ENCODE measurements around the gene FOSL2.

FOSL2 gene

DNA sequence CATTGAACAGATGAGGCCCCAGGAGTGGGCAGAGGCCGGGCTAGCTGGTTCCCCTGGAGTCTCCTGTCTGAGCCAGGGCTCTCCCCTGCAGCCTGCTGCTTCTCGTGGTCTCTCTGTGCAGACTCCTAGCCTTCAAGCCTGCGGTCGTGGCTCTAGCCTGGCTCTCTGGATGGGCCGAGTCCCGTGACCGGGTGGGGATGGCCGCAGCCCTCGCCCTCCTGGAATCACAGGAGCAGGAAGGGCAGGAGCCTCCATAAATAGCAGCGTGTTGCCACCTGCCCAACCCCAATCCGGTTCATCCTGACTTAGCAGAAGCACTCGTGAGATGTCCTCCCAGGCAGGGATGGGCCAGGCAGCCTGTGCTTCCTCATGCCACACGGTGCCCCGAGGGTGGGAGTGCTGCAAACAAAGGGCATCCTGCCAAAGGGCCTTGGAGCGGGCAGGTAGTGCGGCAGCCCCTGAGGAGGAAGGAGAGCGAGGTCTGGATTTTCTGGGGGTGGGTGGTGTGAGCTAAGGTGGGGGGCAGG lies 43.9 kb downstream of the FOSL2 start:
- H3K4me2 ChIP-seq: no peak overlapping the region
- no peaks in the 10 kb centered on the region for H3K27me3 ChIP-seq
- H3K4me3 ChIP-seq: no peak overlapping the region
- 0 out of 2 replicates have a peak, but pooled peaks cover 7% of the 10 kb centered on the region for H3K9me3 ChIP-seq
- H3K36me3 ChIP-seq: no peaks in the 10 kb centered on the region
- no peak for TF ChIP-seq Cebpa-rat (IDR thresholded peaks at IDR 0.05)
- H4K20me1 ChIP-seq: no peaks in the 10 kb centered on the region
- no peak overlapping the region for H3K9ac ChIP-seq
- no peak overlapping the region for H3K27ac ChIP-seq
- H3K4me1 ChIP-seq: no peaks in the 10 kb centered on the region

DNA sequence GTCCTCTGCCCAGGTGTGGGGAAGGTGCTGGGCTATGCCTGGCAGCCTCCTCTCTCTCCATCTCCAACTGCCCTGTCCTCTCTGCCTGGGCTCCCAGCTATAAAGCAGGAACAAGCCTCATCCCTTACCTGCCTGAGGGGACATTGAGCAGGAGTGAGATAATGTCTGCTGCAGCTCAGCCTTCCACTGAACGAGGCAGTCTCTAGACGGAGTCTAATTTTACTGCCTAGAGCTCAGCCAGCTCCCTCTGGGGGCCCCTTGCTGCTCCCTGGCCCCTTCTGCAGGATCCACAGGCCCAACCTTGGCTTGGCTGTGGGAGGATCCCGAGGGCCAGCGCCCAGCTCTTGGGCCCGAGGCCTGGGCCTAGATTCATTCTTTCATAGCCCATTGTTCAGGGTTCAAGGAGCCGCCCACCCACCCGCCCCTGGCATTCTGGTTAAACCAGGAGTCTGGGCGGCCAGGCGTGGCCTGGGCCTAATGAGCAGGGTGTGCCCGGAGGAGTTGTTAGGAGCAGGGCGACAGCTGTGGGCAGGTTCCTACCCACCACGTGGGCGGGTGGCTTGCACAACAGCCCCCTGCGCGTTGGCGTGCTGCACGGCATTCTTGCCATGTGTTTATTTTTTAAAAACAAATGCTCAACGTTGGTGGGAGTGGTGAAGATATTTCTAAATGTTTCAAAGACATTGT lies 44.6 kb downstream of the FOSL2 start:
- Histone ChIP-seq H3K27ac (no peak overlapping the region), H3K4me1 (no peaks in the 10 kb centered on the region), H3K4me2 (no peak overlapping the region), H3K27me3 (no peaks in the 10 kb centered on the region), H3K36me3 (no peaks in the 10 kb centered on the region), H3K9me3 (0 out of 2 replicates have a peak, but pooled peaks cover 7% of the 10 kb centered on the region), H3K4me3 (no peak overlapping the region), H4K20me1 (no peaks in the 10 kb centered on the region), H3K9ac (no peak overlapping the region)
- no peak for TF ChIP-seq Cebpa-rat (IDR thresholded peaks at IDR 0.05)

DNA sequence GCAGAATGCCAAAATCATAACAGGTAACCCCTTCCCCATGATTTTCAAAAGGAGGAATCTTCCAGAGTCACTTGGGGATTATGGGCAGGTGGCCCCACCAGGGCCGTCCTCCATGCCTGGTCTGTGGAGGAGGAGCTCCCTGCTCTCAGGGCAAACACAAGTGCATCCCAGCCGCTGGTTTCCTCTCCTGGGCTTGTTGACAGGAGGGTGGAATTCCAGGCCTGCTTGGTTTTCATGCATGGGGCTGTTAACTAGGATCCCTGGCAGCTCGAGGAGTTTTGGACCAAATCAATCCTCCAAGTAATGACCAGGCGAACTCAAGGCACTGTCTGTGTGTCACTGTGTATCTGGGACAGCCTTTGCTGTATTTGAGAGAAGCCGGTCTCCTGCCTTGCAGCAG lies 45.3 kb downstream of the FOSL2 start:
- no peak overlapping the region for H3K27ac ChIP-seq
- TF ChIP-seq Cebpa-rat (IDR thresholded peaks at IDR 0.05): no peak
- no peak overlapping the region for H3K9ac ChIP-seq
- no peak overlapping the region for H3K4me3 ChIP-seq
- no peaks in the 10 kb centered on the region for H4K20me1 ChIP-seq
- no peaks in the 10 kb centered on the region for H3K27me3 ChIP-seq
- H3K9me3 ChIP-seq: 0 out of 2 replicates have a peak, but pooled peaks cover 7% of the 10 kb centered on the region
- no peak overlapping the region for H3K4me2 ChIP-seq
- H3K4me1 ChIP-seq: no peaks in the 10 kb centered on the region
- H3K36me3 ChIP-seq: no peaks in the 10 kb centered on the region

DNA sequence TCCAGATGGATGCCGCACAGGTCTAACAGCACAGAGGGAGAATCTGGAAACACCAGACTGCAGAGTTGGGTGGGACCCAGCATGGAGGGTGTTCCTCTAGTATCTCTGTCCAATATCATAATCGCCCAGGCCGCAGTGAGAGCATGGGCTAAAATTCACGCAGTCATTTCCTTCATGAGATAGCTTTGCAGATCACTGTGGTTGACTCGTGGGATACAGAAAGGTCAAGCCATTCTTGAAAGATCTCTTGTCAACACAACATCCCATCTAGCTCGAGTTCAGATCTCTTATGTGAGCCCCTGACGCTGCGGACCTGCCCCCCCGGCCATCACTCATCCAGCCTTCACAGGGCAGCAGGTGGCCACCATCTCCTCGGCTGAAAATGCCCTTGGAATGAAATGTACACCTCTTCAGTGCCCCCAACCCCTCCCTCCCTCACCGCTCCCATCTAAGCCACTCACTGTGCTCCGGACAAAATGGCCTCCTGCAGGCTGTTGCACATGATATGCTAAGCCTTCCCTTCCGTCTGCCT lies 45.9 kb downstream of the FOSL2 start:
- Histone ChIP-seq H3K27ac (no peak overlapping the region), H3K27me3 (no peaks in the 10 kb centered on the region), H3K4me1 (no peaks in the 10 kb centered on the region)

DNA sequence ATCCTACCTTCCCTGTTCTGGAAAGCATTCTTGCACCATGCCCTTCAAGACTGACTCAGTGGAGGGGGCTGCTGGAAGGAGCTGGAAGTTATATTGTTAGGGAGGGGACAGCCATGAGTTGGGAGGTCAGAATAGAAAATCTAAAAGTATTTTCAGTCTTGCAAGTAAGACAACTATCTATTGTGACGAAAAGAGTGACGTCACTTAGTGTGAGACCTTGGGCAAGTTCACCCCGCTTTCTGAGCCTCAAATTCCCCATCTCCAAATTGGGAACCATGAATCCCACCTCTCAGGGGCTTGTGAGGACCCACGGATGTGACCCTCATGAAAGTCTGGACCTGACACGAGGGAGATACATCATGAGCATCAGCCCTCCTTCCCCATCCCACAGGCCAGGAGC lies 46.5 kb downstream of the FOSL2 start:
- no peaks in the 10 kb centered on the region for H3K9me3 ChIP-seq
- no peaks in the 10 kb centered on the region for H4K20me1 ChIP-seq
- H3K4me1 ChIP-seq: no peaks in the 10 kb centered on the region
- no peak overlapping the region for H3K4me2 ChIP-seq
- TF ChIP-seq Cebpa-rat (IDR thresholded peaks at IDR 0.05): no peak
- H3K4me3 ChIP-seq: no peak overlapping the region
- no peak overlapping the region for H3K9ac ChIP-seq
- H3K27ac ChIP-seq: no peak overlapping the region
- H3K27me3 ChIP-seq: no peaks in the 10 kb centered on the region
- no peaks in the 10 kb centered on the region for H3K36me3 ChIP-seq

More for the DNA sequence above, 45.9 kb downstream of the FOSL2 start:
- Histone ChIP-seq H3K9ac (no peak overlapping the region), H3K36me3 (no peaks in the 10 kb centered on the region), H4K20me1 (no peaks in the 10 kb centered on the region), H3K4me3 (no peak overlapping the region), H3K9me3 (0 out of 2 replicates have a peak, but pooled peaks cover 2% of the 10 kb centered on the region), H3K4me2 (no peak overlapping the region)
- TF ChIP-seq Cebpa-rat (IDR thresholded peaks at IDR 0.05): no peak

DNA sequence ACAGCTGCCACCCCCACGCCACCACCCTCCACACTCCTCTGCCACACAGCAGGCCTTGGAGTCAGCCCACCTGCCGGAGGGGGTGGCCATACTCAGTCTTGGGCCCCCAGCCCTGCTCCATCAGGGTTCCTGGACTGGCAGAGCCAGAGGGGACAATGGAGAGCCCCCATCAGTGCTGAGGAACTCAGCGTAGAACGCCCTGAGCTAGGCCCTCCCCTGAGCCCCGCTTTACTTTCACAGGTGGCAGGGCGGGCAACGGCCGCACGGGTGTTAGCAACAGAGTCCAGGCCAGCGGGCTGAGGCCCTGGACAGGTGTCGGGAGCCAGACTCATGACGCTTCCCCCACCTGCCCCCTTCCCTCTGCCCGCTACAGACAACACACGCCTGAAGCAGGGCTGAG lies 47.1 kb downstream of the FOSL2 start:
- no peak overlapping the region for H3K27ac ChIP-seq
- H3K27me3 ChIP-seq: no peaks in the 10 kb centered on the region
- H3K4me1 ChIP-seq: no peaks in the 10 kb centered on the region
- no peak overlapping the region for H3K4me3 ChIP-seq
- no peaks in the 10 kb centered on the region for H3K9me3 ChIP-seq
- no peaks in the 10 kb centered on the region for H3K36me3 ChIP-seq
- no peak overlapping the region for H3K9ac ChIP-seq
- no peaks in the 10 kb centered on the region for H4K20me1 ChIP-seq
- no peak for TF ChIP-seq Cebpa-rat (IDR thresholded peaks at IDR 0.05)
- no peak overlapping the region for H3K4me2 ChIP-seq

DNA sequence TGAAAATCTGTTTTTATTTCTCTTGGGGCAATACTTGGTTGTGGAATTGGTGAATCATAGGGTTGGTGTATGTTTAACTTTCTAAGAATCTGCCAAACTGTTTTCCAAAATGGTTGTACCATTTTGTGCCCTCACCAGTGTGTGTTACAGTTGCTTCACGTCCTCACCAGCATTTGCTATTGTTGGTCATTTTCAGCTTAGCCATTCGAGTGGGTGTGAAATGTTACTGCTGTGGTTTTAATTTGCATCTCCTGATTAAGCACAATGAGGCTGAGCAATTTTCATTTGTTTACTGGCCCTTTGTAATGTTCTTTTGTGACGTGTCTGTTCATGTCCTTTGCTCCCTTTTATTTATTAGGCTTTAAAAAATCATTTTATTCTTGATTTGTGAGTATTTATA lies 49.7 kb downstream of the FOSL2 start:
- no peak for TF ChIP-seq Cebpa-rat (IDR thresholded peaks at IDR 0.05)
- no peak overlapping the region for H3K9ac ChIP-seq
- H3K27me3 ChIP-seq: no peaks in the 10 kb centered on the region
- H3K4me3 ChIP-seq: no peak overlapping the region
- H3K27ac ChIP-seq: no peak overlapping the region
- no peaks in the 10 kb centered on the region for H3K9me3 ChIP-seq
- H4K20me1 ChIP-seq: no peaks in the 10 kb centered on the region
- H3K4me2 ChIP-seq: no peak overlapping the region
- H3K4me1 ChIP-seq: no peaks in the 10 kb centered on the region
- H3K36me3 ChIP-seq: no peaks in the 10 kb centered on the region

DNA sequence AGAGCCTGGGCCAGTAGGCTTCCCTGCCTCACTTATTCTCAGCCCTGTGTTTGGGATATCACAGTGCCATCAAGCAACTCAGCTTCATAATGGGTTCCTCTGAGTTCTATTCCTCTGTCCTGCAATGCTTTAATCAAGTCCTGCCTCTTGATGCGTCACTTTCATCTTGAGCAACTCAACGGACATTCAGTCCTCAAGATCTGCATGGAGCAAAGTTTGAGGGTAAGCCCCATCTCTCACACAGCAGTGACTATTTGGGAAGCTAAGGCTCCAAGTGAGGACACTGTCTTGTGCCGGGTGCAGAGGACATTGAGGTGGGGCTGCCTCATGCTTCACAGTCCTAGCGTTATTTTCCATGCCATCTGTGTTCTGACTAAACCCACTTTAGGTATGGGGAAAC lies 52.3 kb downstream of the FOSL2 start:
- no peaks in the 10 kb centered on the region for H3K9me3 ChIP-seq
- no peak overlapping the region for H3K4me3 ChIP-seq
- H3K27ac ChIP-seq: no peak overlapping the region
- H3K4me2 ChIP-seq: no peak overlapping the region
- H3K4me1 ChIP-seq: peaks cover 7% of the 10 kb centered on the region
- H3K36me3 ChIP-seq: no peaks in the 10 kb centered on the region
- H4K20me1 ChIP-seq: no peaks in the 10 kb centered on the region
- no peak overlapping the region for H3K9ac ChIP-seq
- H3K27me3 ChIP-seq: no peaks in the 10 kb centered on the region
- TF ChIP-seq Cebpa-rat (IDR thresholded peaks at IDR 0.05): no peak

DNA sequence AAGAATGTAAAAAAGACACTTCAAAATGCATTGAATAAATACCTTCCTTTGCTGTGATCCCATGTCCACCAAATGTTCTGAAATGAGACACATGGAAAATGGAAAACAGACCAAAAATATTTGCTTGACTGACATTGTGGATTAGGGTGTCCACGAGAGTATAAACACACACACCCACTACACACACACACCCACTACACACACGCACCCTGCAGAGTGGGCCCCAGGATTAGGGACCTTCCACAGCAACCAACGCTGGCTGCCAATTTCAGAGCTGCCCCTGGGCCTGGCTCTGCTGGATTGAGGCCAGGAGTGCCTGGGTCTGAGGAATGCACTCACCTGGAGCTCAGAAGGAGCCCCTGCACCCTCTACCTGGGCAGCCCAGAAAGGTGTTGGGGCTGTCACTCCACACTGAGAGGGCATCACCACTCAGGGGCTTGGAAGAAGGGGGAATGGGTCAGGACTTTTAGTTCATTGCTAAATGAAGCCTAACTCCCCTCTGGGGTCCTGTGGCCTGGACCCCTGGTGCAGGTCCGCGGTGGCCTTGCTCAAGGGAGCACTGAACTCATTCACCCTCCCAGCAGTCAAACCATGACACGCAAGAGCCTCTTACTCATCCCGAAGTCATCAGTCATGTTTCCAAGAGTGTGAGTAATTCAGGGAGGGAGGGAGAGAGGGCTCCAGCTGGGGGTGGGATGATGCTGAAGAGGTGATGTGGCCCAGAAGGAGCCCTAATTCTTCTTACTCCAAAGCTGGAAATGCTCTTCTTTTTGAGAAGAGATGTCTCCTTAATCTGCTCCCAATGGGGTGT lies 53.0 kb downstream of the FOSL2 start:
- no peak overlapping the region for H3K27ac ChIP-seq
- H3K9ac ChIP-seq: no peak overlapping the region
- peaks cover 7% of the 10 kb centered on the region for H3K4me1 ChIP-seq

DNA sequence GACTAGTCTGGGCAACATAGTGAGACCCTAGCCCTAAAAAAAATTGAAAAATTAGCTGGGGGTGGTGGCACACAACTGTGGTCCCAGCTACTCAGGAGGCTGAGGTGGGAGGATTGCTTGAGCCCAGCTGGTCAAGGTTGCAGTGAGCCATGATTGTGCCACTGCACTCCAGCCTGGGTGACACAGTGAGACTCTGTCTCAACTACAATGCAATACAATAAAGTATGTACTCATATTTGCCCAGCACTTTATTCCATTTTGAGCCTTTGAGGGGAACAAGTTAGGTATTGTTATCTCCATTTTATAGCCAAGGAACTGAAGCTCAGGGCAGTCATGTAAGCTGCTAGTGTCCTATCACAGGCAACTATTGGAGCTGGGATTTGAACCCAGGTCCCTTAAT lies 53.9 kb downstream of the FOSL2 start:
- H3K4me2 ChIP-seq: no peak overlapping the region
- H3K27me3 ChIP-seq: no peaks in the 10 kb centered on the region
- no peak for TF ChIP-seq Cebpa-rat (IDR thresholded peaks at IDR 0.05)
- H4K20me1 ChIP-seq: no peaks in the 10 kb centered on the region
- no peak overlapping the region for H3K27ac ChIP-seq
- no peaks in the 10 kb centered on the region for H3K36me3 ChIP-seq
- no peak overlapping the region for H3K9ac ChIP-seq
- H3K4me3 ChIP-seq: no peak overlapping the region
- peaks cover 7% of the 10 kb centered on the region for H3K4me1 ChIP-seq
- H3K9me3 ChIP-seq: no peaks in the 10 kb centered on the region

More for the DNA sequence above, 53.0 kb downstream of the FOSL2 start:
- Histone ChIP-seq H3K27me3 (no peaks in the 10 kb centered on the region), H3K36me3 (no peaks in the 10 kb centered on the region), H3K4me3 (no peak overlapping the region), H3K9me3 (no peaks in the 10 kb centered on the region), H4K20me1 (no peaks in the 10 kb centered on the region), H3K4me2 (no peak overlapping the region)
- TF ChIP-seq Cebpa-rat (IDR thresholded peaks at IDR 0.05): no peak
